ENCODE results near the gene ARHGDIG. TPM values are rescaled to one million over a fixed set of nuclear protein-coding genes. Genes with fewer than 3 reads are reported as not detected.
A peak's percentile ranks its signal among the peaks of the same experiment; 100 is the strongest.

ARHGDIG gene
- total RNA-seq, 4 donors from 2014 or later: not detected

GRCh38 chr16:276426-277077, 3.8 kb upstream of the ARHGDIG start:
- DNase-seq (ENCODE audit: low spot score in 2 of 2): no peak
- peak overlapping the region in 2 of 4 donors; percentile 48 to 73 for H3K27ac ChIP-seq
- H3K4me3 ChIP-seq: peak overlapping the region in 1 of 4 donors; percentile 64
- TF ChIP-seq EP300 (IDR thresholded peaks at IDR 0.05): no peak
- no peak for TF ChIP-seq POLR2A (IDR thresholded peaks at IDR 0.05)
- no peak for TF ChIP-seq CTCF (IDR thresholded peaks at IDR 0.05)
- H3K27me3 ChIP-seq: peaks cover 0 to 30% of the 10 kb centered on the region in 2 donors
- H3K9me3 ChIP-seq: no peaks in the 10 kb centered on the region
- WGBS, 2 donors: 77 to 86% methylated on average over 18 to 19 of the region's 20 CpGs
- H3K36me3 ChIP-seq: peaks cover 0 to 5% (median 0%) of the 10 kb centered on the region in 3 donors
- peaks cover 0 to 34% (median 14%) of the 10 kb centered on the region in 4 donors for H3K4me1 ChIP-seq

GRCh38 chr16:278863-279366, 1.5 kb upstream of the ARHGDIG start:
- H3K27me3 ChIP-seq: peaks cover 0 to 46% of the 10 kb centered on the region in 2 donors

GRCh38 chr16:279531-279930, 860 bp upstream of the ARHGDIG start:
- peaks cover 0 to 4% (median 0%) of the 10 kb centered on the region in 3 donors for H3K36me3 ChIP-seq
- DNase-seq (ENCODE audit: low spot score in 2 of 2): no peak
- peaks cover 0 to 34% (median 14%) of the 10 kb centered on the region in 4 donors for H3K4me1 ChIP-seq
- no peak overlapping the region for H3K4me3 ChIP-seq
- peaks cover 0 to 41% of the 10 kb centered on the region in 2 donors for H3K27me3 ChIP-seq
- no peak overlapping the region for H3K27ac ChIP-seq
- no peaks in the 10 kb centered on the region for H3K9me3 ChIP-seq
- 65 to 74% methylated on average over 7 of the region's 7 CpGs for WGBS, 2 donors
- no peak for TF ChIP-seq EP300 (IDR thresholded peaks at IDR 0.05)
- no peak for TF ChIP-seq CTCF (IDR thresholded peaks at IDR 0.05)
- no peak for TF ChIP-seq POLR2A (IDR thresholded peaks at IDR 0.05)

More at GRCh38 chr16:278863-279366, 1.5 kb upstream of the ARHGDIG start:
- no peaks in the 10 kb centered on the region for H3K9me3 ChIP-seq
- no peak for TF ChIP-seq CTCF (IDR thresholded peaks at IDR 0.05)
- TF ChIP-seq POLR2A (IDR thresholded peaks at IDR 0.05): no peak
- no peak for TF ChIP-seq EP300 (IDR thresholded peaks at IDR 0.05)
- WGBS, 2 donors: 58 to 64% methylated on average over 5 to 6 of the region's 6 CpGs
- peaks cover 0 to 37% (median 14%) of the 10 kb centered on the region in 4 donors for H3K4me1 ChIP-seq
- H3K36me3 ChIP-seq: no peaks in the 10 kb centered on the region
- H3K27ac ChIP-seq: no peak overlapping the region
- no peak for DNase-seq (ENCODE audit: low spot score in 2 of 2)
- H3K4me3 ChIP-seq: no peak overlapping the region

- Histone ChIP-seq H3K27me3 (peaks cover 0 to 36% of the 10 kb centered on the region in 2 donors), H3K4me3 (peak overlapping the region in 1 of 4 donors; percentile 38), H3K27ac (no peak overlapping the region), H3K4me1 (peaks cover 0 to 29% (median 10%) of the 10 kb centered on the region in 4 donors), H3K9me3 (no peaks in the 10 kb centered on the region), H3K36me3 (peaks cover 0 to 9% (median 0%) of the 10 kb centered on the region in 3 donors)
- 10% methylated on average over 26 of the region's 47 CpGs; no CpG with 5 or more reads in 1 of the 2 donors for WGBS, 2 donors
- DNase-seq (ENCODE audit: low spot score in 2 of 2): no peak
- TF ChIP-seq POLR2A (IDR thresholded peaks at IDR 0.05): no peak
- TF ChIP-seq CTCF (IDR thresholded peaks at IDR 0.05): no peak
- no peak for TF ChIP-seq EP300 (IDR thresholded peaks at IDR 0.05)
Measured at GRCh38 chr16:280005-280460, 358 bp upstream of the ARHGDIG start.
